Liver (tissue), 3 donors: ENCODE results near the gene SLC35E1.

ENCODE experiments used
- EGR1 ChIP-seq, 2 donors: IDR thresholded peaks; 2 replicates each; pipeline ENCODE4 v1.6.1; 2016 to 2018; ENCODE audit warnings: antibody characterized with exemption in 2 of 2, low read depth in 2 of 2
- GABPA ChIP-seq, 2 donors: IDR thresholded peaks in 1 of 2; conservative IDR thresholded peaks in 1 of 2; 2 replicates each; pipeline ENCODE4 v1.6.1; 2016; ENCODE audit warnings: antibody characterized with exemption in 2 of 2, mild to moderate bottlenecking in 1 of 2, moderate library complexity in 1 of 2
- HNF4G ChIP-seq: IDR thresholded peaks from 2 replicates; pipeline ENCODE4 v1.6.1; 2016; ENCODE audit warnings: antibody characterized with exemption
- MAX ChIP-seq: IDR thresholded peaks from 2 replicates; pipeline ENCODE4 v1.6.1; 2016; ENCODE audit warnings: antibody characterized with exemption
- YY1 ChIP-seq: IDR thresholded peaks from 2 replicates; pipeline ENCODE4 v1.6.1; 2016; ENCODE audit warnings: antibody characterized with exemption, mild to moderate bottlenecking
- TF ChIP-seq, protein P1 (sequence below): fragments of 150-350 bp; IDR thresholded peaks from 2 replicates; pipeline ENCODE4 v1.5.1; 2017; ENCODE audit warnings: improper control_type of control experiment, low read depth, low read length; ENCODE audit not compliant: missing input control
- TF ChIP-seq, protein P2 (sequence below): IDR thresholded peaks from 2 replicates; pipeline ENCODE4 v1.6.1; 2016; ENCODE audit warnings: antibody characterized with exemption, mild to moderate bottlenecking
- donor health status: healthy.
- donor health status: healthy.

- TF ChIP-seq, protein P1, sequence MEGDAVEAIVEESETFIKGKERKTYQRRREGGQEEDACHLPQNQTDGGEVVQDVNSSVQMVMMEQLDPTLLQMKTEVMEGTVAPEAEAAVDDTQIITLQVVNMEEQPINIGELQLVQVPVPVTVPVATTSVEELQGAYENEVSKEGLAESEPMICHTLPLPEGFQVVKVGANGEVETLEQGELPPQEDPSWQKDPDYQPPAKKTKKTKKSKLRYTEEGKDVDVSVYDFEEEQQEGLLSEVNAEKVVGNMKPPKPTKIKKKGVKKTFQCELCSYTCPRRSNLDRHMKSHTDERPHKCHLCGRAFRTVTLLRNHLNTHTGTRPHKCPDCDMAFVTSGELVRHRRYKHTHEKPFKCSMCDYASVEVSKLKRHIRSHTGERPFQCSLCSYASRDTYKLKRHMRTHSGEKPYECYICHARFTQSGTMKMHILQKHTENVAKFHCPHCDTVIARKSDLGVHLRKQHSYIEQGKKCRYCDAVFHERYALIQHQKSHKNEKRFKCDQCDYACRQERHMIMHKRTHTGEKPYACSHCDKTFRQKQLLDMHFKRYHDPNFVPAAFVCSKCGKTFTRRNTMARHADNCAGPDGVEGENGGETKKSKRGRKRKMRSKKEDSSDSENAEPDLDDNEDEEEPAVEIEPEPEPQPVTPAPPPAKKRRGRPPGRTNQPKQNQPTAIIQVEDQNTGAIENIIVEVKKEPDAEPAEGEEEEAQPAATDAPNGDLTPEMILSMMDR = no peak
- TF ChIP-seq, protein P2, sequence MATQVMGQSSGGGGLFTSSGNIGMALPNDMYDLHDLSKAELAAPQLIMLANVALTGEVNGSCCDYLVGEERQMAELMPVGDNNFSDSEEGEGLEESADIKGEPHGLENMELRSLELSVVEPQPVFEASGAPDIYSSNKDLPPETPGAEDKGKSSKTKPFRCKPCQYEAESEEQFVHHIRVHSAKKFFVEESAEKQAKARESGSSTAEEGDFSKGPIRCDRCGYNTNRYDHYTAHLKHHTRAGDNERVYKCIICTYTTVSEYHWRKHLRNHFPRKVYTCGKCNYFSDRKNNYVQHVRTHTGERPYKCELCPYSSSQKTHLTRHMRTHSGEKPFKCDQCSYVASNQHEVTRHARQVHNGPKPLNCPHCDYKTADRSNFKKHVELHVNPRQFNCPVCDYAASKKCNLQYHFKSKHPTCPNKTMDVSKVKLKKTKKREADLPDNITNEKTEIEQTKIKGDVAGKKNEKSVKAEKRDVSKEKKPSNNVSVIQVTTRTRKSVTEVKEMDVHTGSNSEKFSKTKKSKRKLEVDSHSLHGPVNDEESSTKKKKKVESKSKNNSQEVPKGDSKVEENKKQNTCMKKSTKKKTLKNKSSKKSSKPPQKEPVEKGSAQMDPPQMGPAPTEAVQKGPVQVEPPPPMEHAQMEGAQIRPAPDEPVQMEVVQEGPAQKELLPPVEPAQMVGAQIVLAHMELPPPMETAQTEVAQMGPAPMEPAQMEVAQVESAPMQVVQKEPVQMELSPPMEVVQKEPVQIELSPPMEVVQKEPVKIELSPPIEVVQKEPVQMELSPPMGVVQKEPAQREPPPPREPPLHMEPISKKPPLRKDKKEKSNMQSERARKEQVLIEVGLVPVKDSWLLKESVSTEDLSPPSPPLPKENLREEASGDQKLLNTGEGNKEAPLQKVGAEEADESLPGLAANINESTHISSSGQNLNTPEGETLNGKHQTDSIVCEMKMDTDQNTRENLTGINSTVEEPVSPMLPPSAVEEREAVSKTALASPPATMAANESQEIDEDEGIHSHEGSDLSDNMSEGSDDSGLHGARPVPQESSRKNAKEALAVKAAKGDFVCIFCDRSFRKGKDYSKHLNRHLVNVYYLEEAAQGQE = no peak
- TF ChIP-seq MAX = no peak
- TF ChIP-seq GABPA (IDR thresholded peaks at IDR 0.05 in 1 of 2, conservative IDR thresholded peaks at IDR 0.05 in 1 of 2) = no peak
- no peak for TF ChIP-seq YY1
- TF ChIP-seq EGR1 (IDR thresholded peaks at IDR 0.05; ENCODE audit: low read depth in 2 of 2) = no peak
- TF ChIP-seq HNF4G = no peak
Measured at GRCh38 chr19:16544473-16545231, 27.6 kb downstream of the SLC35E1 start.
